H1 (cell line): ENCODE results near the gene NCCRP1.

Source experiments
- CHD2 ChIP-seq: IDR thresholded peaks from 2 replicates; pipeline ENCODE4 v1.6.1; 2012; ENCODE audit warnings: low read length, improper control_type of control experiment
- EGR1 ChIP-seq: IDR thresholded peaks from 2 replicates; pipeline ENCODE4 v1.6.1; 2011; ENCODE audit warnings: low read depth, low read length, borderline replicate concordance
- JUN ChIP-seq: IDR thresholded peaks from 2 replicates; pipeline ENCODE4 v1.6.1; 2011; ENCODE audit warnings: low read depth, mild to moderate bottlenecking, improper control_type of control experiment, low read length
- POLR2A ChIP-seq, 2 experiments: IDR thresholded peaks; 1 replicate in 1 of 2; 2 replicates in 1 of 2; pipeline ENCODE4 v1.6.1; 2011; ENCODE audit warnings: low read depth in 2 of 2, low read length in 2 of 2, mild to moderate bottlenecking in 2 of 2; ENCODE audit errors: control extremely low read depth in 1 of 2
- POU5F1 ChIP-seq: IDR thresholded peaks from 2 replicates; pipeline ENCODE4 v1.6.1; 2011; ENCODE audit warnings: low read depth, mild to moderate bottlenecking, low read length, moderate library complexity
- SRF ChIP-seq: IDR thresholded peaks from 2 replicates; pipeline ENCODE4 v1.6.1; 2011; ENCODE audit warnings: mild to moderate bottlenecking, low read depth, low read length, moderate library complexity
- TAF1 ChIP-seq: IDR thresholded peaks from 2 replicates; pipeline ENCODE4 v1.6.1; 2011; ENCODE audit warnings: mild to moderate bottlenecking, low read depth, low read length
- TF ChIP-seq, protein P1 (sequence below), 3 experiments: IDR thresholded peaks; 1 replicate in 2 of 3; 2 replicates in 1 of 3; pipeline versions ENCODE4 v1.5.1 to v1.6.1; 2011; ENCODE audit warnings: low read length in 3 of 3, mild to moderate bottlenecking in 3 of 3, inconsistent platforms in 2 of 3, low read depth in 1 of 3, moderate library complexity in 1 of 3; ENCODE audit not compliant: insufficient read depth in 1 of 3; ENCODE audit errors: control extremely low read depth in 1 of 3
- TF ChIP-seq, protein P2 (sequence below): IDR thresholded peaks from 2 replicates; pipeline ENCODE4 v1.6.1; 2012; ENCODE audit warnings: low read length, inconsistent platforms
- TF ChIP-seq, protein P3 (sequence below): IDR thresholded peaks from 2 replicates; pipeline ENCODE4 v1.6.1; 2011; ENCODE audit warnings: low read depth, mild to moderate bottlenecking, low read length; ENCODE audit not compliant: insufficient read depth

DNA sequence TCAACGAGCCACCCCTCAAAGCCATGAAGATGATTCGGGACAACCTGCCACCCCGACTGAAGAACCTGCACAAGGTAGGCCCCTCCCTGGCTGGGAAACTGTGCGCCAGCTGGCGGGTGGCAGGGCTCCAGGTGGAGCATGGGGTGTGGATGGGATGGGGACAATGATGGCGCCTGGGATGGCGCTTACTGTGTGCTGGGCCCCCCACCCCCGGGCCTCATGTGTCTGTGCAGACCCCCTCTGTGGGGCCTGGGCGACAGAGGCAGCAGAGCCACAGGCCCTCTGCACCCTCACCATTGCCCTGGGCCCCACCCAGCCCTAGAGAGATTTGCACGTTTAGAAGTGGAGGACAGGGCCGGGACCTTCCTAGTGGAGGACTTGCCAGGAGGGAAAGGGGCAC lies 19.0 kb upstream of the NCCRP1 start:
- TF ChIP-seq POLR2A (IDR thresholded peaks at IDR 0.05; ENCODE audit: control extremely low read depth in 1 of 2, low read depth in 2 of 2, low read length in 2 of 2) (no peak), TAF1 (no peak), CHD2 (no peak), POU5F1 (no peak), SRF (no peak), EGR1 (no peak), JUN (no peak)
- TF ChIP-seq, protein P1, sequence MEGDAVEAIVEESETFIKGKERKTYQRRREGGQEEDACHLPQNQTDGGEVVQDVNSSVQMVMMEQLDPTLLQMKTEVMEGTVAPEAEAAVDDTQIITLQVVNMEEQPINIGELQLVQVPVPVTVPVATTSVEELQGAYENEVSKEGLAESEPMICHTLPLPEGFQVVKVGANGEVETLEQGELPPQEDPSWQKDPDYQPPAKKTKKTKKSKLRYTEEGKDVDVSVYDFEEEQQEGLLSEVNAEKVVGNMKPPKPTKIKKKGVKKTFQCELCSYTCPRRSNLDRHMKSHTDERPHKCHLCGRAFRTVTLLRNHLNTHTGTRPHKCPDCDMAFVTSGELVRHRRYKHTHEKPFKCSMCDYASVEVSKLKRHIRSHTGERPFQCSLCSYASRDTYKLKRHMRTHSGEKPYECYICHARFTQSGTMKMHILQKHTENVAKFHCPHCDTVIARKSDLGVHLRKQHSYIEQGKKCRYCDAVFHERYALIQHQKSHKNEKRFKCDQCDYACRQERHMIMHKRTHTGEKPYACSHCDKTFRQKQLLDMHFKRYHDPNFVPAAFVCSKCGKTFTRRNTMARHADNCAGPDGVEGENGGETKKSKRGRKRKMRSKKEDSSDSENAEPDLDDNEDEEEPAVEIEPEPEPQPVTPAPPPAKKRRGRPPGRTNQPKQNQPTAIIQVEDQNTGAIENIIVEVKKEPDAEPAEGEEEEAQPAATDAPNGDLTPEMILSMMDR (IDR thresholded peaks at IDR 0.05; ENCODE audit: control extremely low read depth in 1 of 3, insufficient read depth in 1 of 3, low read depth in 1 of 3, low read length in 3 of 3), result no peak
- TF ChIP-seq, protein P2, sequence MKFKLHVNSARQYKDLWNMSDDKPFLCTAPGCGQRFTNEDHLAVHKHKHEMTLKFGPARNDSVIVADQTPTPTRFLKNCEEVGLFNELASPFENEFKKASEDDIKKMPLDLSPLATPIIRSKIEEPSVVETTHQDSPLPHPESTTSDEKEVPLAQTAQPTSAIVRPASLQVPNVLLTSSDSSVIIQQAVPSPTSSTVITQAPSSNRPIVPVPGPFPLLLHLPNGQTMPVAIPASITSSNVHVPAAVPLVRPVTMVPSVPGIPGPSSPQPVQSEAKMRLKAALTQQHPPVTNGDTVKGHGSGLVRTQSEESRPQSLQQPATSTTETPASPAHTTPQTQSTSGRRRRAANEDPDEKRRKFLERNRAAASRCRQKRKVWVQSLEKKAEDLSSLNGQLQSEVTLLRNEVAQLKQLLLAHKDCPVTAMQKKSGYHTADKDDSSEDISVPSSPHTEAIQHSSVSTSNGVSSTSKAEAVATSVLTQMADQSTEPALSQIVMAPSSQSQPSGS, result no peak
- TF ChIP-seq, protein P3, sequence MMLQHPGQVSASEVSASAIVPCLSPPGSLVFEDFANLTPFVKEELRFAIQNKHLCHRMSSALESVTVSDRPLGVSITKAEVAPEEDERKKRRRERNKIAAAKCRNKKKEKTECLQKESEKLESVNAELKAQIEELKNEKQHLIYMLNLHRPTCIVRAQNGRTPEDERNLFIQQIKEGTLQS, result no peak
